ENCODE measurements around the gene KCNG1. TPM values are rescaled to one million over a fixed set of nuclear protein-coding genes. Genes with fewer than 3 reads are reported as not detected.

The KCNG1 gene
- total and polyA plus RNA-seq, 2 of the 4 experiments (the other 2 are of a cell fraction): 23.7 to 51.4 TPM

DNA sequence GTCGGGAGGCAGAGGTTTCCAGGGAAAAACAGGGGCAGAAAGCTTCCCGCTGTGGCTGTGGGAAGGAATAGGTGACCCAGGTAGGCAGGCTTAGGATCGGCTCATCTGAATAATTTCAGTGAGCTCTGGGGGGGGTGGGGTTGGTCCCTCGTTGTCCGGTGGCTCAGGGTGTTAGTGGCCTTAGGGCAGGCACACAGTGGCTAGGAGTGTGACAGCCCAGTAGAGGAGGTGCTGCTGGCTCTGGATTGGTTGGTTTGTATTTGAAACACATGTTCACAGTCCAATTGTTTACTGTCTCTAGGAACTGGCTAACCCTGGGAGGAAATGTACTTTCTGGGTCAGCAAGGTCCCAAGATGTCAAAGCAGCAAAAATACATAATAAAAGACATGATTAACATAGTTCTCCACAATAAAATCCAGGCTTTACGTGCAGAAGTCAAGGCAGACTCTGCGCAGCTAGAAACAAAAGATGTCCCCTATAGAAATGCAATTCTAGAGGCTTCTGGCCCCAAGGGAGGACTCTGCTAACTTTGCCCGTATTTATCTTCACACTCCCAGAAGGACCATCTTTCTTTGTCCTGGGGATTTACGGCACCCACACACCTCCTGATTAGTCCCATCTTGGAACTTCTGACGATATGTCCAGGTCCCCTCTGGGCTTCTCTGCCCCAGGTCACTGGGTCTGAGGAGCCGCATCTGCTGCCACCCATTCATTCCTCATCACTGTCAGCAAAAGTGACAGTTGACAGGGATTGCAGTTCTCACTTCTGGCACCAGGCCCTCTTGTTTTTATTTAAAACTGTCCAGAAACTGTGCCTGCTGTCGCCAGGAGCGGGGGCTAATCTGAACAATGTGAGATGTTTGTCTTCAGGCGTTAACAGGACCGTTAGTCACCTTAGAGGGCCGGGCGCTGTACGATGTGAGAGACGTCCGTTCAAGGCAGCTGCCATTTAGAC, 45.6 kb downstream of the KCNG1 start:
- no peak for DNase-seq
- POLR2A ChIA-PET (ENCODE audit: unreplicated experiment): no interaction called here
- TF ChIP-seq CEBPB (IDR thresholded peaks at IDR 0.05; ENCODE audit: low read depth, low read length): no peak
- no peak for TF ChIP-seq FOS (IDR thresholded peaks at IDR 0.05; ENCODE audit: low read depth, low read length)
- TF ChIP-seq RFX5 (IDR thresholded peaks at IDR 0.05; ENCODE audit: low read depth, low read length): no peak
- TF ChIP-seq MAFK (IDR thresholded peaks at IDR 0.05; ENCODE audit: low read depth, low read length): no peak
- TF ChIP-seq, protein P1, sequence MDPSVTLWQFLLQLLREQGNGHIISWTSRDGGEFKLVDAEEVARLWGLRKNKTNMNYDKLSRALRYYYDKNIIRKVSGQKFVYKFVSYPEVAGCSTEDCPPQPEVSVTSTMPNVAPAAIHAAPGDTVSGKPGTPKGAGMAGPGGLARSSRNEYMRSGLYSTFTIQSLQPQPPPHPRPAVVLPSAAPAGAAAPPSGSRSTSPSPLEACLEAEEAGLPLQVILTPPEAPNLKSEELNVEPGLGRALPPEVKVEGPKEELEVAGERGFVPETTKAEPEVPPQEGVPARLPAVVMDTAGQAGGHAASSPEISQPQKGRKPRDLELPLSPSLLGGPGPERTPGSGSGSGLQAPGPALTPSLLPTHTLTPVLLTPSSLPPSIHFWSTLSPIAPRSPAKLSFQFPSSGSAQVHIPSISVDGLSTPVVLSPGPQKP (IDR thresholded peaks at IDR 0.05; ENCODE audit: borderline replicate concordance, low read depth, low read length): no peak
- TF ChIP-seq MAZ (IDR thresholded peaks at IDR 0.05; ENCODE audit: borderline replicate concordance, low read depth, low read length): no peak
- TF ChIP-seq POLR2A (IDR thresholded peaks at IDR 0.05; ENCODE audit: low read depth, low read length): no peak
- no peak for TF ChIP-seq RAD21 (IDR thresholded peaks at IDR 0.05; ENCODE audit: low read length)
- TF ChIP-seq, protein P2, sequence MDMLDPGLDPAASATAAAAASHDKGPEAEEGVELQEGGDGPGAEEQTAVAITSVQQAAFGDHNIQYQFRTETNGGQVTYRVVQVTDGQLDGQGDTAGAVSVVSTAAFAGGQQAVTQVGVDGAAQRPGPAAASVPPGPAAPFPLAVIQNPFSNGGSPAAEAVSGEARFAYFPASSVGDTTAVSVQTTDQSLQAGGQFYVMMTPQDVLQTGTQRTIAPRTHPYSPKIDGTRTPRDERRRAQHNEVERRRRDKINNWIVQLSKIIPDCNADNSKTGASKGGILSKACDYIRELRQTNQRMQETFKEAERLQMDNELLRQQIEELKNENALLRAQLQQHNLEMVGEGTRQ (IDR thresholded peaks at IDR 0.05; ENCODE audit: low read depth, low read length): no peak
- no peak for TF ChIP-seq CHD1 (IDR thresholded peaks at IDR 0.05; ENCODE audit: low read depth, low read length)
- TF ChIP-seq MXI1 (IDR thresholded peaks at IDR 0.05; ENCODE audit: borderline replicate concordance, low read depth, low read length): no peak
- no peak for TF ChIP-seq SMC3 (IDR thresholded peaks at IDR 0.05; ENCODE audit: low read depth, low read length)
- no peak for TF ChIP-seq NFE2L2 (IDR thresholded peaks at IDR 0.05; ENCODE audit: low read depth, low read length)
- no peak for TF ChIP-seq BHLHE40 (IDR thresholded peaks at IDR 0.05; ENCODE audit: low read depth, low read length)
- TF ChIP-seq RCOR1 (IDR thresholded peaks at IDR 0.05; ENCODE audit: insufficient replicate concordance, low read length): no peak

More for the DNA sequence above, 45.6 kb downstream of the KCNG1 start:
- intact Hi-C loops (cut with micrococcal nuclease): no loop called here
- Histone ChIP-seq H3K9me3 (ENCODE audit: control insufficient read depth, insufficient read depth, low read length) (0 out of 2 replicates have a peak, but pooled peaks cover 2% of the 10 kb centered on the region), H2BK5ac (ENCODE audit: low read depth, low read length, poor library complexity, severe bottlenecking) (no peak overlapping the region), H3K9ac (ENCODE audit: low read depth, low read length) (no peak overlapping the region), H3K4me2 (ENCODE audit: low read depth, low read length) (no peak overlapping the region), H3K27me3 (ENCODE audit: control insufficient read depth, insufficient read depth, low read length) (no peaks in the 10 kb centered on the region), H3K4me1 (ENCODE audit: control insufficient read depth, insufficient read depth, low read length) (peaks cover 22% of the 10 kb centered on the region), H3K18ac (ENCODE audit: low read depth, low read length) (no peak overlapping the region), H3K79me1 (ENCODE audit: low read depth in 1 of 2, low read length in 2 of 2) (peaks cover 0 to 15% of the 10 kb centered on the region in 2 experiments; a peak in 1 of 4 replicates), H3K56ac (ENCODE audit: extremely low read depth, insufficient read depth, low read length) (no peak overlapping the region), H2BK120ac (ENCODE audit: low read depth, low read length) (peak overlapping the region; percentile 42; the same call in 1 of the 2 replicates), H2AK9ac (replicated peaks; ENCODE audit: low read depth, low read length, poor library complexity) (no peak overlapping the region), H3K9me1 (ENCODE audit: insufficient read depth, low read length) (peaks cover 19% of the 10 kb centered on the region), H2BK15ac (ENCODE audit: low read depth, low read length) (peak overlapping the region; percentile 17; the same call in 2 of the 3 replicates), H3K36me3 (ENCODE audit: control insufficient read depth, insufficient read depth, low read length) (no peaks in the 10 kb centered on the region), H4K20me1 (ENCODE audit: insufficient read depth, low read length) (peaks cover 3% of the 10 kb centered on the region; the same call in 1 of the 2 replicates), H4K91ac (ENCODE audit: insufficient read depth, low read depth, low read length) (no peak overlapping the region), H3K4me3 (ENCODE audit: insufficient read depth, low read depth, low read length) (no peak overlapping the region), H2BK20ac (ENCODE audit: low read depth, low read length) (peak overlapping the region; percentile 26; the same call in 1 of the 2 replicates), H3K4ac (ENCODE audit: low read depth, low read length) (peak overlapping the region; percentile 30; the same call in 1 of the 2 replicates), H2AK5ac (ENCODE audit: low read depth, low read length) (peak overlapping the region; percentile 70), H3K27ac (ENCODE audit: insufficient read depth, low read length) (no peak overlapping the region), H3K14ac (replicated peaks; ENCODE audit: low read depth, low read length) (no peak overlapping the region), H4K8ac (ENCODE audit: low read depth in 2 of 2, low read length in 2 of 2) (no peak overlapping the region; a peak in 1 of 4 replicates), H2AFZ (replicated peaks; ENCODE audit: low read length, poor library complexity) (peak overlapping the region; percentile 34), H3K23ac (ENCODE audit: low read depth, low read length) (0 out of 2 replicates have a peak overlapping the region, but pooled peaks have one; percentile 5), H4K5ac (ENCODE audit: low read depth, low read length) (no peak overlapping the region)
- 63% methylated on average over 8 of the region's 20 CpGs; no CpG with 5 or more reads in 1 of the 2 experiments for WGBS, 2 experiments (ENCODE audit: extremely low coverage in 2 of 2, insufficient read length in 1 of 2)
- ATAC-seq (ENCODE audit: low read depth): no peak
- no TSS peak for BruUV-seq (replicated peaks)
- dilution Hi-C loops (cut with HindIII; ENCODE audit: low sequenced_read_pairs, unreplicated experiment): no loop called here
- CTCF ChIA-PET: no interaction called here
- in situ Hi-C loops (cut with MboI; ENCODE audit: low sequenced_read_pairs): loop anchor here (25.0 kb wide), 2 partner anchors 785 to 1110 kb away; partner anchors contain the start of gene ATP9A

Data from IMR-90 (cell line).